GM10266 (cell line): ENCODE measurements around the gene AMPD3.

Experiments
- DNase-seq: peaks from one replicate; pipeline ENCODE4 v3.0.0; 2012; ENCODE audit errors: extremely low spot score
- TF ChIP-seq, protein P1 (sequence below): IDR thresholded peaks from 2 replicates; pipeline ENCODE4 v1.5.1; 2012; ENCODE audit warnings: mild to moderate bottlenecking, low read depth; ENCODE audit not compliant: control insufficient read depth, insufficient read depth; ENCODE audit errors: missing control alignments

The AMPD3 gene

DNA sequence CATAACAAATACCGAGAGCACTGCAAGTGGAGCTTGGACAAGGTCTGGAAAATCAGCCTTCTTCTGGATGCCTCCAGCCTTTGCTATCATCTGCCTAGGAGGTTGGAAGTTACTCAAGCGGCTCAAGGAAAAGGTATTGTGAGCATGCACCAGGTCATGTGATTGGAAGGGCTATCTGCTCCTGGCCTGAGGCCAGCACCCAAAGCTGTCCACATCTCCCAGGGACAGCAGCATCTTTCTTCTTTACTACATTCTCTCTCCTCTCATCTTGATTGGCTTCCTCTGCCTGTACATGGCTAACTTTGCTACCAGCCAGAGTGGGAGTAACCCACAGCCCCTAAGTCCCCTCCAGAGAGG lies 44.2 kb upstream of the AMPD3 start:
- TF ChIP-seq, protein P1, sequence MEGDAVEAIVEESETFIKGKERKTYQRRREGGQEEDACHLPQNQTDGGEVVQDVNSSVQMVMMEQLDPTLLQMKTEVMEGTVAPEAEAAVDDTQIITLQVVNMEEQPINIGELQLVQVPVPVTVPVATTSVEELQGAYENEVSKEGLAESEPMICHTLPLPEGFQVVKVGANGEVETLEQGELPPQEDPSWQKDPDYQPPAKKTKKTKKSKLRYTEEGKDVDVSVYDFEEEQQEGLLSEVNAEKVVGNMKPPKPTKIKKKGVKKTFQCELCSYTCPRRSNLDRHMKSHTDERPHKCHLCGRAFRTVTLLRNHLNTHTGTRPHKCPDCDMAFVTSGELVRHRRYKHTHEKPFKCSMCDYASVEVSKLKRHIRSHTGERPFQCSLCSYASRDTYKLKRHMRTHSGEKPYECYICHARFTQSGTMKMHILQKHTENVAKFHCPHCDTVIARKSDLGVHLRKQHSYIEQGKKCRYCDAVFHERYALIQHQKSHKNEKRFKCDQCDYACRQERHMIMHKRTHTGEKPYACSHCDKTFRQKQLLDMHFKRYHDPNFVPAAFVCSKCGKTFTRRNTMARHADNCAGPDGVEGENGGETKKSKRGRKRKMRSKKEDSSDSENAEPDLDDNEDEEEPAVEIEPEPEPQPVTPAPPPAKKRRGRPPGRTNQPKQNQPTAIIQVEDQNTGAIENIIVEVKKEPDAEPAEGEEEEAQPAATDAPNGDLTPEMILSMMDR = no peak
- no peak for DNase-seq

DNA sequence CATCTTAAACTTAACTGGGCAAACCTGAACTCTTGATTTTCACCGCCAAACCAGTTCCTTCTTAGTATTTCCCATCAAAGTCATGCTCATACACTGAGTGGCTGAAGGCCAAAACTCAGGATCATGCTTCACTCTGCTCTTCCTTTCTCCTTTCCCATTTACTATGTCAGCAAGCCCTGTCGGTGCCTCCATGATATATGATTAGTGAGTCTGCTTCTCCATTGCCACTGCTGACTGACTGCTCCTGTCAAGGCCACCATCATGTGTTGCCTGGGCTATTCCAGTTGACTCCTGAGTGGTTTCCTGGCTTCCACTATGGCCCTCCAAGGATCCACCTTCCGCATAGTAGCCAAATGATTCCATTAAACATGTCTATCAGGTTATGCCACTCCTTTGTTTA lies 42.8 kb upstream of the AMPD3 start:
- TF ChIP-seq, protein P1 = no peak
- DNase-seq = no peak

DNA sequence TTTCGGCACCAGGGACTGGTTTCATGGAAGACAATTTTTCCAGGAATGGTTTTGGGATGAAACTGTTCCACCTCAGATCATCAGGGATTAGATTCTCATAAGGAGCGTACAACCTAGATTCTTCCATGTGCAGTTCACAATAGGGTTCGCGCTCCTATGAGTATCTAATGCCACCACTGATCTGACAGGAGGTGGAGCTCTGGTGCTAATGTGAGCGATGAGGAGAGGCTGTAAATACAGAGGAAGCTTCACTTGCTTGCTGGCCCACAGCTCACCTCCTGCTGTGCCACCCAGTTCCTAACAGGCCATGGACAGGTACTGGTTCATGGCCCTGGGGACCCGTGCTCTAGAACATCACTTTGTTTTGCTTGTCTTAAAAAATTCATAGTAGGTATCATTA lies 41.8 kb upstream of the AMPD3 start:
- no peak for DNase-seq
- TF ChIP-seq, protein P1 = peak; percentile 58

DNA sequence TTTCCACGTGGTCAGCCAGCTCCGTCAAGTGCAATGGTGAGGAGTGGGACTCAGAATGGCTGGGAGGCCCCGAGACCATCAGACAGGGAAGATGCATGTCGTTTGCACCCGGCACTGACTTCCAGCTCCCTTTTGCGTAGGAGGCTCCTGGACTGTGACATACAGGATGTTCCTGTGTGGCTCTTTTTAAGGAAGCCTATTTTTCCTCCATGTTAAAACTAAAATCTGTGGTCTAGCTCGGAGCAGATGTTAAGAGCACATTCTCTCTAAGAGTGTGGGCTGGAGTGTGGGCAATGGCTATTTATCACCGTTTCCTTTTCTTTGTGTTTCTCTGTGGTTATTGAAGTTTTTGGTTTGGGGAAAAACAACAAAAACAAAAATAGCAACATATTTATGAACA lies 40.9 kb upstream of the AMPD3 start:
- DNase-seq = no peak
- TF ChIP-seq, protein P1 = no peak

DNA sequence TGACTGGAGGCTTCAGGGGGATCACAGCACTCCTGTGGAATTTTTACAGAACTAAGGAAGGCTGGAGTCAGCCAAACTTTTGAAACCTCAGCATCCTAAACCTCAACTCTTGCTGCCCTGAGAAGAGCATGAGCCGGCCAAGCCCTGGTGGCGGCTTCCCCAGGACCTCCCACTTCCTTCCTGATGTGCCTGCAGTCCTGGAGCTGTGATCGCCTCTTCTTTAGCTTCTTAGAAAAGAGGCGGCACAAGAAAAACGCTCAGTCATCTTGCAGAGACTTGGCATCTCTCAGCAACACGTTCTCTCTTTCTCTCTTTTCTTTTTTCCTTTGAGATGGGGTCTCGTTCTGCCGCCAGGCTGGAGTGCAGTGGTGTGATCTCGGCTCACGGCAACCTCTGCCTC lies 40.4 kb upstream of the AMPD3 start:
- DNase-seq = no peak
- TF ChIP-seq, protein P1 = no peak

DNA sequence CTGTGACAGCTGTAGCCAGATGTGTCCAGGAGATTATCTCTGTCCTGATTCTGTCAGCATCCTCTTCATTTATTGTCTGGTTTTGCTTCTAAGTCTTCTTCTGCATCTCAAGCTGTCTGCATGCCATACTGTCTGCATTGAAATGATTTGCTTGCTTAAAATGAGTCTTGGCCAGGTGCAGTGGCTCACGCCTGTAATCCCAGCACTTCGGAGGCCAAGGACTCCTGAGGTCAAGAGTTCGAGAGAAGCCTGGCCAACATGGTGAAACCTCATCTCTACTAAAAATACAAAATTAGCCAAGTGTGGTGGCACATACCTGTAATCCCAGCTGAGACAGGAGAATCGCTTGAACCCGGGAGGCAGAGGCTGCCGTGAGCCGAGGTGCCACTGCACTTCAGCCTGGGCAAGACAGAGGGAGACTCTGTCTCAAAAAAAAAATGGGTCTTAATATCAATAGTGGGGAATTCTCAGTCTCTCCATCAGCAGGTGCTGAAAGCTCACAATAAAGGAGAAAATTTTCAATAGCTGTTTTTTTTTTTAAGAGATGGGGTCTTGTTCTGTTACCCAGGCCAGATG lies 39.2 kb upstream of the AMPD3 start:
- no peak for DNase-seq
- TF ChIP-seq, protein P1 = peak; percentile 22

DNA sequence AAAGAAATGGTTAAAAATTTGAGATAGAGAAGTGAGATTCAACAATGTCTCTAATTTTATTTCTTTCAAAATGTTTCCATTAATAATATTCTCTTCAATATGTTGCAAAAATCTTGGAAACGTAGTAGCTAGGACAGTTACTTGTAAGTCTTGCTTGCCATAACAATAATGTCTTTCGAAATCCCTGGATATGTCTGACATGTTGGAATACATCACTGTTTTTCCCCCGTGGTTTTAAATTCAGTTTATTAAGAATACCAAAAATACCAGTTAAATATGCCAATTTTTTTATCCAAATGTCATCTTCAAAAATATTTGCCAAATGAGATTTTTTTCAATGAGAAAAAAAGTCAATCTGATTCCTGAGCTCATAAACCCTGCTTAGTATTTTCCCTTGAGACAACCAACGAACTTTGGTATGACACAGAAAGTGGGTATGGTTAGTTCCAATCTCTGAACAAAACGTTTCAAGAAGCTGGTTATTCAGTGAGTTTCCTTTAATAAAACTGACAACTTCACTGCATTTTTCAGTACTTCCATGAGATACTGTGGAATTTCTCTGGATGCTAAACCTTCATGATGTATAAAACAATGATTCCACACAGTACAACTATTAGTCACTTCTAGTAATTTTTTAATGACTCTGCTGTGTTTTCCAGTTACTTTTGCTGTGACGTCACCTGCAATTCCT lies 36.7 kb upstream of the AMPD3 start:
- no peak for DNase-seq

More for the DNA sequence above, 36.7 kb upstream of the AMPD3 start:
- TF ChIP-seq, protein P1 = no peak
